GM23248 (cell line): ENCODE data around the gene PLEKHH3.

Experiments used
- EZH2 ChIP-seq: fragments of 200-600 bp; sonication (generic); IDR thresholded peaks from 2 replicates; pipeline ENCODE4 v1.6.1; 2018; ENCODE audit warnings: antibody characterized with exemption, mild to moderate bottlenecking; ENCODE audit not compliant: insufficient read depth, poor library complexity, severe bottlenecking
- EZH2phosphoT487 ChIP-seq: fragments of 200-600 bp; sonication (generic); IDR thresholded peaks from 2 replicates; pipeline ENCODE4 v1.6.1; 2018; ENCODE audit warnings: antibody characterized with exemption, moderate library complexity, mild to moderate bottlenecking, low read depth; ENCODE audit not compliant: insufficient read depth

- TF ChIP-seq EZH2 (no peak), EZH2phosphoT487 (no peak)
These were observed 43.8 kb downstream of the PLEKHH3 start for GRCh38 chr17:42632949-42633444.
